GM23338 (cell line): Measurements from ENCODE around the gene CEP89. TPM values are rescaled to one million over a fixed set of nuclear protein-coding genes. Genes with fewer than 3 reads are reported as not detected.
"Not testable (repeated sequence)": the region's sequence is repeated elsewhere in the genome, so short reads cannot be mapped to it uniquely, and the experiment has no call there.

Source experiments
- ATAC-seq: fragments of 200-7000 bp; cut with Tn5 transposase; 3 replicates; pipeline ENCODE4 v1.9.1; 2020
- DNase-seq: peaks from one replicate; pipeline ENCODE4 v3.0.0-alpha.2; 2015; ENCODE audit warnings: low spot score
- H2AFZ ChIP-seq: fragments of 200-600 bp; sonication (generic); 2 replicates; pipeline ENCODE4 v1.8.0; 2016; ENCODE audit warnings: antibody characterized with exemption, mild to moderate bottlenecking, moderate library complexity
- H3F3A ChIP-seq: fragments of 200-600 bp; sonication (generic); replicated peaks from 2 replicates; pipeline ENCODE4 v1.8.0; 2017; ENCODE audit warnings: antibody characterized with exemption, mixed run types, low read depth
- H3K27ac ChIP-seq: fragments of 200-600 bp; sonication (generic); 2 replicates; pipeline ENCODE4 v1.6.1; 2016; ENCODE audit warnings: low read depth
- H3K27me3 ChIP-seq: fragments of 200-600 bp; sonication (generic); 2 replicates; pipeline ENCODE4 v1.8.0; 2016; ENCODE audit warnings: mild to moderate bottlenecking, mixed run types, moderate library complexity; ENCODE audit not compliant: insufficient read depth
- H3K36me3 ChIP-seq: fragments of 200-600 bp; sonication (generic); 2 replicates; pipeline ENCODE4 v1.8.0; 2016; ENCODE audit warnings: mild to moderate bottlenecking; ENCODE audit not compliant: insufficient read depth
- H3K4me1 ChIP-seq: fragments of 200-600 bp; sonication (generic); 2 replicates; pipeline ENCODE4 v1.8.0; 2016; ENCODE audit warnings: mild to moderate bottlenecking, moderate library complexity; ENCODE audit not compliant: insufficient read depth
- H3K4me2 ChIP-seq: fragments of 200-600 bp; sonication (generic); 2 replicates; pipeline ENCODE4 v1.7.1; 2017; ENCODE audit warnings: mixed run types
- H3K4me3 ChIP-seq: fragments of 200-600 bp; sonication (generic); 2 replicates; pipeline ENCODE4 v1.6.1; 2016; ENCODE audit warnings: mixed run types
- H3K79me2 ChIP-seq: fragments of 200-600 bp; sonication (generic); replicated peaks from 2 replicates; pipeline ENCODE4 v1.8.0; 2017; ENCODE audit warnings: mild to moderate bottlenecking; ENCODE audit not compliant: insufficient read depth
- H3K9me2 ChIP-seq: fragments of 200-600 bp; sonication (generic); 2 replicates; pipeline ENCODE4 v1.8.0; 2017; ENCODE audit not compliant: insufficient read depth
- H4K20me1 ChIP-seq: fragments of 200-600 bp; sonication (generic); replicated peaks from 2 replicates; pipeline ENCODE4 v1.8.0; 2017; ENCODE audit warnings: mild to moderate bottlenecking; ENCODE audit not compliant: insufficient read depth
- H3K27ac Mint-ChIP-seq: 2 replicates; pipeline ENCODE4 v1.8.0; 2020; ENCODE audit warnings: inconsistent platforms, mild to moderate bottlenecking, moderate library complexity, mixed read lengths
- H3K27me3 Mint-ChIP-seq: 3 replicates; pipeline ENCODE4 v1.8.0; 2022; ENCODE audit warnings: low read depth, mild to moderate bottlenecking, moderate library complexity, mixed read lengths, inconsistent platforms; ENCODE audit not compliant: insufficient read depth, poor library complexity
- H3K36me3 Mint-ChIP-seq: 3 replicates; pipeline ENCODE4 v1.8.0; 2021; ENCODE audit warnings: low read depth, mild to moderate bottlenecking, inconsistent platforms, moderate library complexity, mixed read lengths
- H3K4me1 Mint-ChIP-seq: 3 replicates; pipeline ENCODE4 v1.8.0; 2020; ENCODE audit warnings: mild to moderate bottlenecking, inconsistent platforms, mixed read lengths
- H3K4me3 Mint-ChIP-seq: 3 replicates; pipeline ENCODE4 v1.8.0; 2021; ENCODE audit warnings: moderate library complexity, mild to moderate bottlenecking, inconsistent platforms, mixed read lengths
- H3K9me3 Mint-ChIP-seq: 3 replicates; pipeline ENCODE4 v1.8.0; 2020; ENCODE audit warnings: moderate library complexity, mild to moderate bottlenecking, inconsistent platforms, mixed read lengths
- POLR2AphosphoS5 ChIP-seq: IDR thresholded peaks from 2 replicates; pipeline ENCODE4 v1.6.1; 2016; ENCODE audit warnings: antibody characterized with exemption, low read depth
- STAT1 ChIP-seq: IDR thresholded peaks from one replicate; pipeline ENCODE4 v1.6.1; 2016; ENCODE audit warnings: antibody characterized with exemption; ENCODE audit not compliant: unreplicated experiment
- polyA plus RNA-seq: library from polyadenylated mRNA; unstranded; fragments of >200 nt; fragmentation: Nextera tagmentation; extraction: Ambion mirVana; gene quantifications from 2 replicates; pipeline ENCODE4 v1.2.1, GENCODE V29; 2016
- total RNA-seq: library from RNA; depleted of rRNA; stranded (reverse); fragments of >200 nt; shearing (Covaris generic); gene quantifications from 2 replicates; pipeline ENCODE4 v1.2.3, GENCODE V29; 2014
- TF ChIP-seq, protein P1 (sequence below): IDR thresholded peaks from one replicate; pipeline ENCODE4 v1.6.1; 2018; ENCODE audit warnings: antibody characterized with exemption; ENCODE audit not compliant: unreplicated experiment

The CEP89 gene
- total and polyA plus RNA-seq, 2 experiments from 2014 or later: 13.4 to 17.5 TPM

DNA sequence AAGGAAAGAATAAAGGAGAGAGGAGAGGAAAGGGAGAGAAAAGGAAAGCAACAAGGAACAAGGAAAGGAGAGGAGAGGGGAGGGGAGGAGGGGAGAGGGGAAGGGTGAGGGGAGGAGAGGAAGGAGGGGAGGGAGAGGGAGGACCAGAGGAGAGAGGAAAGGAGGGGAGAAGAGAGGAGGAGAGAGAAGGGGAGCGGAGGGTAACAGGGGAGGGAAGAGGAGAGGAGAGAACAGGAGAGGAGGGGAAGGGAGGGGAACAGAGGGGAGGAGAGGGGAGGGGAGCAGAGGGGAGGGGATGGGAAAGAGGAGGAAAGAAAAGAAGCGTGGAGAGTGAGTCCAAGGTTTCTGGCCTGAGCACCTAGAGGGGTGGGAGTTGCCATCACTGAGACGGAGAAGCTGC, 27.0 kb upstream of the CEP89 start:
- peaks cover 61% of the 10 kb centered on the region for H3K36me3 Mint-ChIP-seq
- no peak overlapping the region for H2AFZ ChIP-seq
- peaks cover 5% of the 10 kb centered on the region for H3K27me3 Mint-ChIP-seq
- no peak overlapping the region for H3K27ac Mint-ChIP-seq
- H3K4me1 Mint-ChIP-seq: no peaks in the 10 kb centered on the region
- H3K4me1 ChIP-seq: no peaks in the 10 kb centered on the region
- DNase-seq: no peak
- H3K36me3 ChIP-seq: no peaks in the 10 kb centered on the region
- H3K27me3 ChIP-seq: no peaks in the 10 kb centered on the region
- no peak overlapping the region for H3K27ac ChIP-seq
- no peaks in the 10 kb centered on the region for H3F3A ChIP-seq
- no peaks in the 10 kb centered on the region for H3K9me2 ChIP-seq
- H3K4me3 Mint-ChIP-seq: no peak overlapping the region
- H3K4me2 ChIP-seq: no peak overlapping the region
- ATAC-seq: no peak
- H3K79me2 ChIP-seq: no peaks in the 10 kb centered on the region
- no peaks in the 10 kb centered on the region for H4K20me1 ChIP-seq
- no peak overlapping the region for H3K4me3 ChIP-seq
- TF ChIP-seq POLR2AphosphoS5: no peak
- TF ChIP-seq, protein P1, sequence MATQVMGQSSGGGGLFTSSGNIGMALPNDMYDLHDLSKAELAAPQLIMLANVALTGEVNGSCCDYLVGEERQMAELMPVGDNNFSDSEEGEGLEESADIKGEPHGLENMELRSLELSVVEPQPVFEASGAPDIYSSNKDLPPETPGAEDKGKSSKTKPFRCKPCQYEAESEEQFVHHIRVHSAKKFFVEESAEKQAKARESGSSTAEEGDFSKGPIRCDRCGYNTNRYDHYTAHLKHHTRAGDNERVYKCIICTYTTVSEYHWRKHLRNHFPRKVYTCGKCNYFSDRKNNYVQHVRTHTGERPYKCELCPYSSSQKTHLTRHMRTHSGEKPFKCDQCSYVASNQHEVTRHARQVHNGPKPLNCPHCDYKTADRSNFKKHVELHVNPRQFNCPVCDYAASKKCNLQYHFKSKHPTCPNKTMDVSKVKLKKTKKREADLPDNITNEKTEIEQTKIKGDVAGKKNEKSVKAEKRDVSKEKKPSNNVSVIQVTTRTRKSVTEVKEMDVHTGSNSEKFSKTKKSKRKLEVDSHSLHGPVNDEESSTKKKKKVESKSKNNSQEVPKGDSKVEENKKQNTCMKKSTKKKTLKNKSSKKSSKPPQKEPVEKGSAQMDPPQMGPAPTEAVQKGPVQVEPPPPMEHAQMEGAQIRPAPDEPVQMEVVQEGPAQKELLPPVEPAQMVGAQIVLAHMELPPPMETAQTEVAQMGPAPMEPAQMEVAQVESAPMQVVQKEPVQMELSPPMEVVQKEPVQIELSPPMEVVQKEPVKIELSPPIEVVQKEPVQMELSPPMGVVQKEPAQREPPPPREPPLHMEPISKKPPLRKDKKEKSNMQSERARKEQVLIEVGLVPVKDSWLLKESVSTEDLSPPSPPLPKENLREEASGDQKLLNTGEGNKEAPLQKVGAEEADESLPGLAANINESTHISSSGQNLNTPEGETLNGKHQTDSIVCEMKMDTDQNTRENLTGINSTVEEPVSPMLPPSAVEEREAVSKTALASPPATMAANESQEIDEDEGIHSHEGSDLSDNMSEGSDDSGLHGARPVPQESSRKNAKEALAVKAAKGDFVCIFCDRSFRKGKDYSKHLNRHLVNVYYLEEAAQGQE: no peak
- no peaks in the 10 kb centered on the region for H3K9me3 Mint-ChIP-seq

- no peak overlapping the region for H3K27ac Mint-ChIP-seq
- no peaks in the 10 kb centered on the region for H3K36me3 ChIP-seq
- ATAC-seq: no peak
- H4K20me1 ChIP-seq: no peaks in the 10 kb centered on the region
- DNase-seq: no peak
- H3K27me3 Mint-ChIP-seq: peaks cover 5% of the 10 kb centered on the region
- no peaks in the 10 kb centered on the region for H3K4me1 Mint-ChIP-seq
- no peaks in the 10 kb centered on the region for H3F3A ChIP-seq
- no peaks in the 10 kb centered on the region for H3K9me3 Mint-ChIP-seq
- no peaks in the 10 kb centered on the region for H3K4me1 ChIP-seq
- no peaks in the 10 kb centered on the region for H3K27me3 ChIP-seq
- no peaks in the 10 kb centered on the region for H3K79me2 ChIP-seq
- H3K9me2 ChIP-seq: no peaks in the 10 kb centered on the region
- no peak overlapping the region for H3K4me2 ChIP-seq
- no peak overlapping the region for H3K27ac ChIP-seq
- peaks cover 61% of the 10 kb centered on the region for H3K36me3 Mint-ChIP-seq
- TF ChIP-seq STAT1: no peak
- no peak overlapping the region for H3K4me3 Mint-ChIP-seq
- no peak overlapping the region for H3K4me3 ChIP-seq
- H2AFZ ChIP-seq: no peak overlapping the region
Observed at GRCh38 chr19:32997716-32998355, 26.1 kb upstream of the CEP89 start.

GRCh38 chr19:32997061-32997464, 25.3 kb upstream of the CEP89 start:
- not testable (repeated sequence) for H3K27ac ChIP-seq, H3K4me2 ChIP-seq, H3K79me2 ChIP-seq, H3K4me3 Mint-ChIP-seq, H2AFZ ChIP-seq, H3K27me3 Mint-ChIP-seq, H3K36me3 ChIP-seq, H3F3A ChIP-seq, DNase-seq, ATAC-seq, H3K9me3 Mint-ChIP-seq, H3K9me2 ChIP-seq, H3K27me3 ChIP-seq, H4K20me1 ChIP-seq, H3K4me1 ChIP-seq, H3K27ac Mint-ChIP-seq, H3K4me1 Mint-ChIP-seq, H3K4me3 ChIP-seq
- peaks cover 60% of the 10 kb centered on the region for H3K36me3 Mint-ChIP-seq

GRCh38 chr19:32995966-32996365, 24.2 kb upstream of the CEP89 start:
- not testable (repeated sequence) for H3K27me3 ChIP-seq, H3K4me2 ChIP-seq, H3K36me3 ChIP-seq, H3F3A ChIP-seq, H3K4me3 Mint-ChIP-seq, H3K4me3 ChIP-seq, ATAC-seq, H3K9me3 Mint-ChIP-seq, H2AFZ ChIP-seq, H3K27ac Mint-ChIP-seq, H3K4me1 ChIP-seq, H3K27ac ChIP-seq, H4K20me1 ChIP-seq, H3K79me2 ChIP-seq, DNase-seq, H3K4me1 Mint-ChIP-seq, H3K9me2 ChIP-seq, H3K27me3 Mint-ChIP-seq
- peaks cover 64% of the 10 kb centered on the region for H3K36me3 Mint-ChIP-seq
